Breast epithelium (tissue), 4 donors: ENCODE results near the gene PRR19. TPM values are rescaled to one million over a fixed set of nuclear protein-coding genes. Genes with fewer than 3 reads are reported as not detected.

ENCODE experiments used
- DNase-seq, 2 donors: peaks; one replicate each; pipeline ENCODE4 v3.0.0-alpha.2; 2019; ENCODE audit warnings: low spot score in 2 of 2
- H3K27ac ChIP-seq, 2 donors: fragments of 200-600 bp; sonication (generic) in 1 of 2; one replicate each; pipeline ENCODE4 v1.5.1; 2016 to 2019; ENCODE audit warnings: mild to moderate bottlenecking in 1 of 2
- H3K27me3 ChIP-seq, 2 donors: fragments of 200-600 bp; sonication (generic) in 1 of 2; one replicate each; pipeline versions ENCODE4 v1.5.1 to v1.6.0; 2017 to 2019; ENCODE audit warnings: control low read depth in 1 of 2, mild to moderate bottlenecking in 1 of 2
- H3K36me3 ChIP-seq: fragments of 200-600 bp; one replicate; pipeline ENCODE4 v1.5.1; 2019
- H3K4me1 ChIP-seq, 2 donors: fragments of 200-600 bp; sonication (generic); one replicate each; pipeline ENCODE4 v1.5.1; 2016 to 2019; ENCODE audit warnings: control low read depth in 1 of 2
- H3K4me3 ChIP-seq, 3 donors: fragments of 200-600 bp; sonication (generic); 1 replicate in 2 of 3; 2 replicates in 1 of 3; pipeline ENCODE4 v1.5.1; 2016 to 2019; ENCODE audit warnings: mild to moderate bottlenecking in 3 of 3, moderate library complexity in 2 of 3
- H3K9me3 ChIP-seq, 2 donors: fragments of 200-600 bp; sonication (generic) in 1 of 2; one replicate each; pipeline ENCODE4 v1.5.1; 2016 to 2019; ENCODE audit warnings: control low read depth in 1 of 2
- CTCF ChIP-seq, 3 donors: fragments of 450-650 bp; IDR thresholded peaks; one replicate each; pipeline ENCODE4 v1.5.1; 2016 to 2017; ENCODE audit warnings: antibody characterized with exemption in 3 of 3, mild to moderate bottlenecking in 3 of 3, moderate library complexity in 3 of 3
- POLR2A ChIP-seq: fragments of 450-650 bp; IDR thresholded peaks from one replicate; pipeline ENCODE4 v1.6.1; 2016; ENCODE audit warnings: antibody characterized with exemption, mild to moderate bottlenecking, moderate library complexity
- POLR2AphosphoS5 ChIP-seq, 3 donors: sonication (generic); formaldehyde crosslinking; IDR thresholded peaks; one replicate each; pipeline ENCODE4 v1.6.1; 2017; ENCODE audit warnings: antibody characterized with exemption in 3 of 3
- intact Hi-C: fragments of 100-400 bp; cut with DNase I; formaldehyde crosslinking; loops from one replicate; pipeline ENCODE4 v1.15.1; 2023; ENCODE audit warnings: low total_unique reads
- total RNA-seq, 3 donors: library from RNA; depleted of rRNA; stranded (reverse); fragments of >200 nt; gene quantifications; one replicate each; pipeline ENCODE4 v1.1.0, GENCODE V29; 2016

PRR19 gene
- total RNA-seq, 3 donors from 2014 or later, result 0.33 to 2.6 (median 0.48) TPM

- Histone ChIP-seq H3K36me3 (no peaks in the 10 kb centered on the region), H3K27me3 (no peaks in the 10 kb centered on the region), H3K4me3 (peak overlapping the region; percentile 77 to 93 (median 83)), H3K27ac (peak overlapping the region; percentile 97 to 100), H3K9me3 (no peaks in the 10 kb centered on the region), H3K4me1 (peaks cover 17 to 40% of the 10 kb centered on the region in 2 donors)
- TF ChIP-seq POLR2AphosphoS5 (IDR thresholded peaks at IDR 0.05) (peak; percentile 80 to 87 (median 81)), POLR2A (no peak), CTCF (IDR thresholded peaks at IDR 0.05) (peak; percentile 88 to 97 (median 88))
- intact Hi-C loops, result no loop called here
- DNase-seq, result peak; percentile 87 to 91
These were observed 21.8 kb upstream of the PRR19 start for GRCh38 chr19:42279902-42280814.

- H3K4me3 ChIP-seq, result peak overlapping the region; percentile 77 to 93 (median 83)
- no peak for DNase-seq
- peaks cover 17 to 45% of the 10 kb centered on the region in 2 donors for H3K4me1 ChIP-seq
- H3K36me3 ChIP-seq, result no peaks in the 10 kb centered on the region
- peak overlapping the region; percentile 97 to 100 for H3K27ac ChIP-seq
- TF ChIP-seq POLR2A (no peak), POLR2AphosphoS5 (IDR thresholded peaks at IDR 0.05) (no peak), CTCF (IDR thresholded peaks at IDR 0.05) (no peak)
- no peaks in the 10 kb centered on the region for H3K27me3 ChIP-seq
- intact Hi-C loops, result no loop called here
- no peaks in the 10 kb centered on the region for H3K9me3 ChIP-seq
These were observed 21.2 kb upstream of the PRR19 start for GRCh38 chr19:42280815-42281145.

- H3K4me3 ChIP-seq, result peak overlapping the region; percentile 77 to 93 (median 83)
- DNase-seq, result peak in 1 of 2 donors; percentile 83
- intact Hi-C loops, result no loop called here
These were observed 20.6 kb upstream of the PRR19 start for GRCh38 chr19:42281146-42281826.

GRCh38 chr19:42281827-42282762, 19.8 kb upstream of the PRR19 start:
- no peaks in the 10 kb centered on the region for H3K36me3 ChIP-seq
- H3K4me3 ChIP-seq, result peak overlapping the region; percentile 77 to 93 (median 83)
- peak overlapping the region; percentile 97 to 100 for H3K27ac ChIP-seq
- intact Hi-C loops, result no loop called here
- peaks cover 17 to 42% of the 10 kb centered on the region in 2 donors for H3K4me1 ChIP-seq
- no peaks in the 10 kb centered on the region for H3K9me3 ChIP-seq
- DNase-seq, result no peak
- H3K27me3 ChIP-seq, result no peaks in the 10 kb centered on the region
- TF ChIP-seq POLR2AphosphoS5 (IDR thresholded peaks at IDR 0.05) (no peak), POLR2A (no peak), CTCF (IDR thresholded peaks at IDR 0.05) (no peak)

More at GRCh38 chr19:42281146-42281826, 20.6 kb upstream of the PRR19 start:
- Histone ChIP-seq H3K4me1 (peaks cover 17 to 45% of the 10 kb centered on the region in 2 donors), H3K9me3 (no peaks in the 10 kb centered on the region), H3K27ac (peak overlapping the region; percentile 97 to 100), H3K27me3 (no peaks in the 10 kb centered on the region), H3K36me3 (no peaks in the 10 kb centered on the region)
- no peak for TF ChIP-seq POLR2A
- TF ChIP-seq POLR2AphosphoS5 (IDR thresholded peaks at IDR 0.05), result no peak
- TF ChIP-seq CTCF (IDR thresholded peaks at IDR 0.05), result peak in 1 of 3 donors; percentile 7
